GM18520 (cell line): ENCODE data around the gene BTN1A1.
"Not testable (repeated sequence)": the region's sequence is repeated elsewhere in the genome, so short reads cannot be mapped to it uniquely, and the experiment has no call there.

ENCODE experiments used
- ATAC-seq: cut with Tn5 transposase; IDR thresholded peaks from one replicate; pipeline ENCODE4 v1.9.1; 2021; ENCODE audit not compliant: unreplicated experiment

Gene BTN1A1

DNA sequence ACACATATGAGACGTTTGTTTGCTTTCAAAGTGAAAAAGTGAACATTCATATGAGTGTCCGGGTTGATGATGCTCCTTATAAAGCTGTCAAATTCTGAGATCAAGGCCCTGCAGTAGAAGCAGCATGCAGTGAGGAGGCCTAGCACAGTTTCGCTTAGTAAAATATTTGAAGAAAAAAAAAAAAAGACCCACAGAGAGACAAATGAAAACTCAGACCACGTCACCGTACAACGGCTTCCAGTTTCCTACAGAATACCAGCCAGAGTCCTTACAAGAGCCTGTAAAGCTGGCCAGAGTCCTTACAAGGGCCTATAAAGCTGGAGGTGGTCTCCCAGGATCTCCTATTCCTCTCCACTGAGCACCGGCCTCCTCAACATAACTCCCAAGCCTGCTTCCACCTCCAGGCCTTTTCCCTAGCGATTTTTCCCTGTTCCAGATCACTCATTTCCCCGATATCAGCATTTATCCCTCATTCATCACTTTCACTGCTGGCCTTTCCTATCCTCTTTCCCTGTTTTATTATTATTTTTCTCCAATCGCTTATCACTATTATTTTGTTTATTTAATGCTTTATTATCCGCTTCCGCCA lies 36.6 kb downstream of the BTN1A1 start:
- no peak for ATAC-seq

DNA sequence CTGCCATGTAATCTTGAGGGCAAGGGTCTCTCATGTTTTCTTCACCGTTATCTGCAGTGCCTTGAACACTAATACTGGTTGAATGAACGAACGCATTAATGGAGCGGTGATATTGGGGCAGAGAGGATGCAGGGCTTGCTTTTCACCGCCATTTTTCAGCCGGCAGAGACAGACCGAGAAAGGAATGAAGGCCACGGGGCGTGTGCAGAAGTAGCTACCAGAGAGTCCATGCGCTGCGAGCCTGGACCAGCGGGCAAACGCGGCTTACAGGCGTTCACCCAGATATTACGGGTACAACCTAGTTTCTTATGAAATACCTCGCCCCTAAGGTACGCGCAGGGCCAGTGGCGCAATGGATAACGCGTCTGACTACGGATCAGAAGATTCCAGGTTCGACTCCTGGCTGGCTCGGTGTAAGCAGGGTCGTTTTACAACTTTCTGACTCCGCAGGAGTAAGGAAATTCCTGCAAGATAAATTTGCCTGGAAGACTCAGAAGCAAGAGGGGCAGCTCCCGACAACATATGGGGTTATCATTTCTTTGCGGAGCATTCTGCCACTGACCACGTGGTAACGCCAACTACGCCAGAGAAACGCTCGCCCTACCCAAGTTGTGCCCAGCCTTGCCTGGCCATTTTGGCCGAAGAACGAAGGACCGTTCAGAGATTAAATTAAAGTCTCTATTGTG lies 37.2 kb downstream of the BTN1A1 start:
- ATAC-seq = peak; percentile 34

DNA sequence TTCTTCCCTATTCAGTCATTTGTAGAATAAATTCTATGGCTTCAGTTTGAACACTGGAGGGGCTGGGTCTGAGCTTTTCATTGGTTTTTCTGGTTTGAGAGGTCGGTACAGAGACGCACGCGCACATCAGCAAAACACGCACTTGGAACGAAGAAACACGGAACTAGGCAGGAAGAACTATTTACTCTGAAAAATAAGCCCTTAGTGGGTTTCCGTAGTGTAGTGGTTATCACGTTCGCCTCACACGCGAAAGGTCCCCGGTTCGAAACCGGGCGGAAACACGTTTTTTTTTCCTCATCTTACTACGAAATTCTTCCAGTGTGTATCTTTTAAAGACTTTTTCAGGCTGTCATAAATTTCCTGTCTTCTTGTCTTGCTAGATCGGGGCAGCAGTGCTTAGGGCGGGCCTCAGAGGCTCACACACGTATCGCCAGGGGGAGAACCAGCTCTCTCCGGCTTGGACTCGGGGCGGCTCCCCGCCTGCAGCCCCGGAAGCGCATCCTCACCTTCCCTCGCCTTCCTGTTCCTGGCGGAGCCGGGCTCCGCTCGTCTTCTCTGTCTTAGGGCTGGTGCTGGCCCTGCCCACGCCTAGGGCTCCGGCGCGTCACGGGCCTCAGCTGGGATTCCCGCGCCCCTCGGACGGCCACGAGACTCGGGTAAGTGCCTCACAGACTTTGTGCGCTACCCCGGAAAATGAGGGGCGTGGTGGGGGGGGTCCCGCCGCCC lies 37.9 kb downstream of the BTN1A1 start, which contains the start of gene HMGN4:
Gene HMGN4 (plus strand): TSS at position 521 of the 726 bp plus-strand sequence. CDS start 6,841 bp downstream, outside the sequence.
- peak; percentile 35 for ATAC-seq

DNA sequence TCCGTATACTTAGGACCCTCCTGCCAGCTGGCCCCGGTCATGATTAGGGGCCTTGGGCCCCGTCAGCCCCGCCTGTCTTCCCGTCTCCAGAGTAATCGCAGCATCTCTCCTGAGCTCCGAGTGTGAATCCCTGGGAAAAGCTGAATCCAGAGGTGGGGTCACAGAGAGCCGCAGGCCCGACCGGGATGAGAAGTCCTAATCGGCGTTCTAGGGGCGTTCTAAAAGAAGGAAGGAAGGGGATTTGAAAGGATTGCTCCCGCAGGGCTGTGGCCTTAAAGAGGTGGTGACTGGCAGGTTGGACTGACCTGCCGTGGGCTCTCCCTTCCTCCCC lies 38.4 kb downstream of the BTN1A1 start:
- no peak for ATAC-seq

DNA sequence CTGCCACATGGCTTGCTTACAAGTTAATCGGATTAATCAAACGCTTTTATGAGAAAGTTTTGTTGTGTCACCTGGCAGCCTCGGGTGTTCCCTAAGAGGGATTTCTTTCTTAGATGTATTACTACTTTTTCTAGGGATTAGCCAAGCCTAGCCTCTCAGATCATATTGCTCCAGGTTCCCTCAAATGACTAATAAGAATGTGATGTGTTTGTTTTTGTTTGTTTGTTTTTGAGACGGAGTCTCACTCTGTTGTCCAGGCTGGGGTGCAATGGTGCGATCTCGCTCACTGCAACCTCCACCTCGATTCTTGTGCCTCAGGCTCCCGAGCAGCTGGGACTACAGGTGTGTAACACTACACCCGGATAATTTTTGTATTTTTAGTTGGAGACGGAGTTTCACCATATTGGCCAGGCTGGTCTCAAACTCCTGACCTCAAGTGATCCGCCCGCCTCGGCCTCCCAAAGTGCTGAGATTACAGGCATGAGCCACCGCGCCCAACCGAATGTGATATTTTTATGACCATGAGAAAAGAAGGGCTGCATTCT lies 39.0 kb downstream of the BTN1A1 start:
- ATAC-seq = no peak

DNA sequence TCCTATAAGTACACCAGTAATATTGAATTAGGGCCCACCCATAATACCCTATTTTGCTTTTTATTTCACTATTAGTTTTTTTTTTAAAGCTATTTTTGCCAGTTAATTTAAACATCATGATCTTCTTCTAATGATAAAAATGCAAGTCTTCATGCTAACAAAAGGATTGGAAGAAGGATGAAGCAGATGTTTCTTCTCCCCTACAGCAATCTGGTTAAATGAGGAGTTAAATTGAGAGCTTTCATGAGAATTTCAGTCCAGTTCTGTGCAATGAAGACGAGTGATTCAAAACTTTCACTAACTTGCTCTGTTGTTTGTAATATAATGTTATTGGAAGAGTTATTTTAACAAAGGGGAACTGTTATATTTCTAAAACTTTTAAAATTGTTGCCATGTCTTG lies 41.5 kb downstream of the BTN1A1 start:
- ATAC-seq = no peak

DNA sequence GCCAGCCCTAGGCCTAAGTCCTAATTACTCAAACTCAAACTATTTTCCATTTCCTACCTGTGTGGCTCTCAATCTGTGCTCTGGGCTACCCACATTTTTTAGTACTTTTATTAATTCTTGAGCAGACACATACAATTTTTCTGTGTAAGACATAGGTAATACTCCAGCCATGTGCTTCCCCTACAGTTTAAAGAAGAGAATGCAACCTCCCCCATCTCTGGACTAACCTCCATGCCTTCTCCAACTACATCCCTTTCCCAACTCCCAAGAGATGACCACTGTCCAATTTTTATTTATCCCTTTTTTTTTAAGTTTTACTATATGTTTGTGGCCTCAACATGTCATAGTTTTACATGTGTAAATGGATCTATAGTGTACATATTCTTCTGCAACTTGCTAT lies 43.9 kb downstream of the BTN1A1 start:
- ATAC-seq = no peak

DNA sequence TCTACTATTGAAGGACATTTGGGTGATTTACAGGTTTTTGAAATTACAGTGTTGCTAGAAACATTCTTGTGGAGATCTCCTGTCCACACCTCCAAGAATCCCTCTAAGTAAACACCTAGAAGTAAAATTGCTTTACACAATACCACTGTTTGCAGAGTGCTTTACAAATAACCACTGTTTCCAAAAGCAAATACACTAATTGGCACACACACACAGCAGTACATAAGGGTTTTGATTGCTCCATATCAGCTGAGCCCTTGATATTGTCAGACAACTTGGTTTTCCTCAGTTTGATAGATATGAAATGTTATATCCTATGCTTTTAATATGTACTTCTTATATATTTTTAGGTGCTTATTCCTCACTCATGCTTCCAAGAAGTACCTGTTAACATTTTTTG lies 44.4 kb downstream of the BTN1A1 start:
- no peak for ATAC-seq

DNA sequence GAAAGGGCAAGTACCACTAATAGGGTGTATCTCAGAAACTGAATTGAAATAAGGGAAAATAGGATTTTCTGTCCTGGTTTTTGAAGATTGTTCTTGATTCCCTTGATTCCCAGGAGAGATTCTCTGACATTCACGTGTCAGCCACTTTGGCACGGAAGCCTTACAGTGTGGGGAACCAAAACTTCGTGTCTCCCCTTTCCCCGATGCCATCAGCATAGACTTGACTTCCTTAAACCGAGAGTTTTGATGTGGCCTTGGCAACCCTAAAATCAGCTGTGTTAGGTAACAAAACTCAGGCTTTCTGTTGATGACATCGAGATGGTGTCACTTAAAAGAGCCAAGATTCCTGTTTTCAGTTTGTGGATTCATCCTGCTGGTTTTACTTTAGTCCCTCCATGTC lies 45.5 kb downstream of the BTN1A1 start:
- no peak for ATAC-seq

DNA sequence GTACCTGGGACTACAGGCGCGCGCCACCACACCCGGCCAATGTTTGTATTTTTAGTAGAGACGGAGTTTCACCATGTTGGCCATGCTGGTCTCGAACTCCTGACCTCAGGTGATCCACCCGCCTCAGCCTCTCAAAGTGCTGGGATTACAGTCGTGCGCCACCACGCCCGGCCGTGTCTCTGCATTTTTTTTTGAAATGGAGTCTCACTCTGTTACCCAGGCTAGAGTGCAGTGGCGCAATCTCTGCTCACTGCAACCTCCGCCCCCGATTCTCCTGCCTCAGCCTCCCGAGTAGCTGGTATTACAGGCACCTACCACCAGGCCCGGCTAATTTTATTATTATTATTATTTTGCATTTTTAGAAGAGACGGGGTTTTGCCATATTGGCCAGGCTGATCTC lies 47.3 kb downstream of the BTN1A1 start:
- not testable (repeated sequence) for ATAC-seq

DNA sequence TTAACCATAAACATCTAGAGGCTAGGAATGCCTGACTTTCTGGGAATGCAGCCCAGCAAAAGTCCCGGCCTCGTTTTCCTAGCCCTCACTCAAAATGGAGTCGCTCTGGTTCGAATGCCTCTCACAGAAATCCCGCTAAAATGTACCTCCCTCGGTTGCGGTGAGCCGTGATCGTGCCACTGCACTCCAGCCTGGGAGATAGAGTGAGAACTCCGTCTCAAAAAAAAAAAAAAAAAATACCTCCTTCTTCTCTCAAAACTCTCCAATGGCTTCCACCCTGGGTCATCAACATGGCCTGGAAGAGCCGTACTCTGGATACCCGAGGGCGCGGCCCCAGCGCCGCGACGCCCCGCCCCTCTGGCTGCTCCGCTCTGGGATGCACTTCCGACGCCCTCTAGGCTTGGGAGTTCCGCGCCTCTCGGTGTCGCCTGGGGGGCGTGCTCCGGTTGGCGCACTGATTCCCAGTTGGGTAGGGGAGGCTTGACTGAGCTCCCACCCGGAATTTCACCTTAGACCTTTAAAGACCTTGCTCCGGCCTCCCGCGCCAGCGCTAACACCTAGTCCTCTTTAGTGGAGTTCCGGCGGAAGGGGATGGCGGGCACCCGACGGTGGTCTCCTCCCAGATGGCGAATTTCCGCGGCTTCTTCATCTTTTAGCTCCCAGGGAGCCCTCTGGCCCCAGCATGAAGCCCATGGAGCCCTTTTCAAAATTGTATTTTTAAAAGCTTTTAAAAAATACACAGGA lies 50.3 kb downstream of the BTN1A1 start:
- ATAC-seq = no peak

DNA sequence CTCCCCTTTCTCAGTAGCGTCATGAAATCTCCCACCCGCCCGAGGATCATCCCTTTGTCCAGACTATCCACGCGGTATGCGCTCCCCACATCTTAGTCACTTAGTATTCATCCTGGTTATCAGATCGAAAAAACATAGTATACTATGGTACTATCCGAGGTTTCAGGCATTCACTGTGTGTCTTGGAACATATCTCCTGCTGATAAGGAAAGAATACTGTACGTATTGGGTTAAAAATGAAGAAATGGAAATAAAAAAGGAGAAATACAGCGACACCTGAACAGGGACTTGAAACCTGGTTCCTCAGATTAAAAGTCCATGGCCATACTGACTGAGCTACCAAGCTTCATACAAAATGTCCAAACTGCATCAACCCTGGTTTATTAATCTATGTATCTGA lies 52.1 kb downstream of the BTN1A1 start:
- ATAC-seq = no peak

DNA sequence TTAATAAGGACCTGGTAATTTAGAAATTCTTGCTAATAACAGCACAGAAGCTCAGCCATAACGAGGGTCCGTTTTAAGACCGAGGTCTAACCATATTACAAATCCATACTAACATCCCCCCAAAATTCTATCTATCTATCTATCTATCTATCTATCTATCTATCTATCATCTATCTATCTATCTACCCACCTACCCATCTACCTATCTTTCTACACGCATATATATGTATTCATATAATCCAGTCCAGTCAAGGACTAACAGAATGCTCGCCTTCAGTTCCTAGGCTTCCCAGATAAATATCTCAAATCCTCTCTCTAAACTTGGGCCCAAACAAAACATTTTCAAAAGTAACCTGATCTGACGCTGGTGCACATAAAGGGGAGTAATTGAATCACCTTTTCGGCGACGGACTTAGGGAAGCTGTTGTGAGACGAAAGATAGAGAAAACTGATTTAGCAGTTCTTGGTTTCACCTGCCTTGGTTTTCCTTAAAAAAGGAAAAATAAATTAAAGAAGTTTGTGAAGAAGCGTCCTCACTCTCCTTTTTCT lies 52.6 kb downstream of the BTN1A1 start:
- no peak for ATAC-seq

DNA sequence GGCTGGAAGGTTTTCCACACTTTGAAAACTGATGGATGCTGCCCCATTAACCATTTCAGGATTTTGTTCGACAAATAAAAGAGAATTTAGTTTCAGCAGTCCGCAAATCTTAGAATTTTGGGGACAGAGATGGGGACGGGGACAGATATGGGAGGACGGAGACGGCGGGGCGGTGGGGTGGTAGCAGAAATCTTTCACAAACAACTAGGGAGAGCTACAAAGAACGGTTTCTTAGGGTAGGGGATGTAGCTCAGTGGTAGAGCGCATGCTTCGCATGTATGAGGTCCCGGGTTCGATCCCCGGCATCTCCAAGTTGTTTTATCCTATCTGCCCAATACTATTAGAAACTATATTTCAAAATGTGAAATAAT lies 53.1 kb downstream of the BTN1A1 start:
- peak; percentile 28 for ATAC-seq

DNA sequence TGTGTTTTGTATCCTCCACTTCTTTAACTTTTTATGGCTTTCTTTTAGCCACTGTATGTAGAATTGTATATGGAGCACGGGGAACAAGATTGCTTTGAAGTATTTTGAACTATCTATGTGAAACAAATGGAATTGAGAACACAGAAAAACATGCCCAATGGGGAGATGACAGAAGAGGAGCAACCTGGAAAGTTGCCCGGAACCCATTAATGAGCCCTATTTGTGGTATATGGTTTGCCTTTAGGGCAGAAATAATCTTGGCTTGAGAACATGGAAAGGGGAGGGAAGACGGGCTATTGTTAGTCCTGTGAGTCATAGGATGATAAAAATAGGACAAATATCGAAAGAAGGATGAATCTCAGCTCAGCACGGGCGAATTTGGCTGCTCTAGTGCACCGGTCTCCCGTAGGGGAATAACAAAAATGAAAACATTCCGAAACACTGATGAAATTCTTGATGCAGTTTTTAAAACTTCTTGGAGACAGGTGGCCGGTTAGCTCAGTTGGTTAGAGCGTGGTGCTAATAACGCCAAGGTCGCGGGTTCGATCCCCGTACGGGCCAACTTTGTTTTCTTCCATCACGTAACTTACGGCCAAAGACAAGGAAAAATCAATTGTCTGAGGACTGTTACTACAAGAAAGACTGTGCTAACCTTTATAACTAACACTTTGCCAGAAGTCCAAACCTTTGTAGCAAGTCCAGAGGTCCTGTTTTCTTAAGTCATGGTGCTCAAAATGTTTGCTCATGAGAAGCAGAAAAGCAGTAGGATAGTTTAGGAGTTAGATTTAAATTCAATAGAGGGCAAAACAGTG lies 53.7 kb downstream of the BTN1A1 start:
- peak; percentile 43 for ATAC-seq

DNA sequence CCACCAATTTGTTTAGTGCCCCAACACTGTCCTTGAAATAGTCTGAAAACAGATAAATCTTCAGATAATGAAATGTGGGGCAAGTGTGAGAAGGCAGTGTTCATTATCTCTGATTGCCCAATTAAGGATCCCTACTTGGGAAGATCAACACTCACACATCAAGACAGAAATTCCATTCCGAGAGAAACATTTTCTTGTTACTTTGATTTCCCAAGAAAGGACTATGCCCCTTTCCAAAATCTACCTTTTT lies 54.3 kb downstream of the BTN1A1 start:
- ATAC-seq = no peak

DNA sequence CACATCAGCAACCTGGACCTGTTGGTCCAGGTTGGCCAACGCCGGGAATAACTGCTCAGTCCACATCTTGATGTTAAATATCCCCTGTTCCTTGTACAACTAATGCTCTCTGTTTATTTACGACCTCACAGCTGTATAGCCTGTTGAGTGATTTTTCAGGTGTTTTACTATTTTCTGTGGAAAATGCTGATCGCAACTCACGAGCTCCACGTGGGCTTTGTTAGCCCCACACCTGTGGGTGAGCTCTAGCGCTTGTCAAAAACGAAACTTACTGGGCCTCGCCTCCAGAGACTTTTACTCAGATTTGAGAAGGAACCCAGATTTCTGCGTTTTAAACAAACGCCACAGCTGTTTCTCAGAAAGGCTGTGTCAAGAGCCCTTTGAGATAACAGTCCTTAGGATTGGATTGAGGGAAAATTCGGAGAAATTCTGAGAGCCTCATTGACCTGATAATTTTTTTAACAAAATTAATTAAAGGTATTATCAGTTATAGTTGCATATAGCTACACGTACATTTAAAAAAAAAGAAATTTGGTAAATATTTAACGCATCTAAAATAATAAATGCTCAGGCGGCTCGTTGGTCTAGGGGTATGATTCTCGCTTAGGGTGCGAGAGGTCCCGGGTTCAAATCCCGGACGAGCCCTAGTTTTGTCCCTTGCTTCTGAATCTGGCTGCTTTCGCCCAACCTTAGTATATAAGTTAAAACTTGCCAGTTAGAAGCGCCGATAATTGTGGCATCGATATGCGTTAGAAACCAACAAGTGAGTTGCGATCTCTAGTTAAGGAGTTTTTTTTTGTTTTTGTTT lies 54.8 kb downstream of the BTN1A1 start:
- ATAC-seq = no peak

DNA sequence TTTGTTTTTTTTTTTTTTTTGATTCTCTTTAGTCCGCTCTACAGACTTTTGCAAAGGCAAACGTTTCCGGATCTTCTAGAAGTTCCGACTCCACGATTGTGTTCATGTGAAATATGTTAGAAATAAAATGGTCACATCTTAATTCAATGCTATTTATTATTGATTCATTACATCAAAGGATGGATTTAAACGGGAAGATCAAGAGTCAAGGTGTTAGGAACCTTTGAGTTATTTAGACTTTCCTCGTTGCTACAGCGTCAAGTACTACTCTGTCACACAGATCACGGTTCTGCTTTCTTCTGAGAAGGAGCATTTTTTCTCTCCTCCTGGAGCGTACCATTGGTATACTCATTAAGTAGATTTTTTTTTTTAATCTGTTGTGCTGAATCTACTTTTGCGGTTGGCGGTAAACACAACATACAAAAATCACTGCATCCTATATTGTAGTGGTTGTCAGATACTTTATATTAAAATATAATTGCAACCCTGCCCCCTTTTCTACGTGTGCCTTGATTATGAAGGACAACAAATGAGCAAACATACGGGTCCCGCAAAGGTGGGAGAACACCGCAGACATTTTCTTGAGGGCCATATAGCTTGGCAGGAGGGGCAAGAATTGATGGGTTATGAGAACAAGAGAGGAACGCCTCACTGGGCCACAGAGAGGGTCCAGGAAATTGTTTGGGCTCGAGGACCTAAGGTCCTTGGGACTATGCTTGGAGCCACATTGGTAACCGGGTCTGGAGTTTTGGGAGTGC lies 55.6 kb downstream of the BTN1A1 start:
- no peak for ATAC-seq
